H1 (cell line): Measurements from ENCODE around the gene USP6.
"Not testable (repeated sequence)": the region's sequence is repeated elsewhere in the genome, so short reads cannot be mapped to it uniquely, and the experiment has no call there.

Source experiments
- ASH2L ChIP-seq: fragments of 200-600, 300-600 bp; sonication (generic); IDR thresholded peaks from one replicate; pipeline ENCODE4 v1.7.1; 2017; ENCODE audit warnings: low read length
- CHD2 ChIP-seq: IDR thresholded peaks from 2 replicates; pipeline ENCODE4 v1.6.1; 2012; ENCODE audit warnings: low read length, improper control_type of control experiment
- CTCF ChIP-seq, 3 experiments: IDR thresholded peaks; 1 replicate in 2 of 3; 2 replicates in 1 of 3; pipeline versions ENCODE4 v1.5.1 to v1.6.1; 2011; ENCODE audit warnings: low read length in 3 of 3, mild to moderate bottlenecking in 3 of 3, inconsistent platforms in 2 of 3, low read depth in 1 of 3, moderate library complexity in 1 of 3; ENCODE audit not compliant: insufficient read depth in 1 of 3; ENCODE audit errors: control extremely low read depth in 1 of 3
- EP300 ChIP-seq, 2 experiments: IDR thresholded peaks; 1 replicate in 1 of 2; 2 replicates in 1 of 2; pipeline ENCODE4 v1.6.1; 2011 to 2012; ENCODE audit warnings: low read depth in 2 of 2, low read length in 2 of 2, mild to moderate bottlenecking in 2 of 2, borderline replicate concordance in 1 of 2, inconsistent platforms in 1 of 2, moderate library complexity in 1 of 2
- EZH2 ChIP-seq: fragments of 200-600 bp; sonication (generic); IDR thresholded peaks from 2 replicates; pipeline ENCODE4 v1.7.1; 2012; ENCODE audit warnings: low read depth, mild to moderate bottlenecking, moderate library complexity, low read length, inconsistent platforms; ENCODE audit not compliant: severe bottlenecking
- GABPA ChIP-seq: IDR thresholded peaks from 2 replicates; pipeline ENCODE4 v1.6.1; 2011; ENCODE audit warnings: mild to moderate bottlenecking, low read length, moderate library complexity, borderline replicate concordance; ENCODE audit not compliant: insufficient read depth
- HDAC6 ChIP-seq: IDR thresholded peaks from one replicate; pipeline ENCODE4 v1.7.1; 2012; ENCODE audit warnings: low read depth, mild to moderate bottlenecking, inconsistent platforms, low read length, moderate library complexity
- POLR2A ChIP-seq, 2 experiments: IDR thresholded peaks; 1 replicate in 1 of 2; 2 replicates in 1 of 2; pipeline ENCODE4 v1.6.1; 2011; ENCODE audit warnings: low read depth in 2 of 2, low read length in 2 of 2, mild to moderate bottlenecking in 2 of 2; ENCODE audit errors: control extremely low read depth in 1 of 2
- POLR2AphosphoS5 ChIP-seq: IDR thresholded peaks from 2 replicates; pipeline ENCODE4 v1.6.1; 2011; ENCODE audit warnings: low read depth, low read length
- SIN3A ChIP-seq, 2 experiments: IDR thresholded peaks in 1 of 2; conservative IDR thresholded peaks in 1 of 2; 2 replicates each; pipeline ENCODE4 v1.6.1; 2011 to 2012; ENCODE audit warnings: low read length in 2 of 2, improper control_type of control experiment in 1 of 2, low read depth in 1 of 2, mild to moderate bottlenecking in 1 of 2
- SP2 ChIP-seq: IDR thresholded peaks from 2 replicates; pipeline ENCODE4 v1.6.1; 2012; ENCODE audit warnings: mild to moderate bottlenecking, low read length, inconsistent platforms
- USF2 ChIP-seq: IDR thresholded peaks from 2 replicates; pipeline ENCODE4 v1.6.1; 2011; ENCODE audit warnings: low read length, improper control_type of control experiment
- TF ChIP-seq, protein P1 (sequence below): IDR thresholded peaks from 2 replicates; pipeline ENCODE4 v1.6.1; 2012; ENCODE audit warnings: low read length, inconsistent platforms
- TF ChIP-seq, protein P2 (sequence below): IDR thresholded peaks from 2 replicates; pipeline ENCODE4 v1.6.1; 2012; ENCODE audit warnings: inconsistent platforms

DNA sequence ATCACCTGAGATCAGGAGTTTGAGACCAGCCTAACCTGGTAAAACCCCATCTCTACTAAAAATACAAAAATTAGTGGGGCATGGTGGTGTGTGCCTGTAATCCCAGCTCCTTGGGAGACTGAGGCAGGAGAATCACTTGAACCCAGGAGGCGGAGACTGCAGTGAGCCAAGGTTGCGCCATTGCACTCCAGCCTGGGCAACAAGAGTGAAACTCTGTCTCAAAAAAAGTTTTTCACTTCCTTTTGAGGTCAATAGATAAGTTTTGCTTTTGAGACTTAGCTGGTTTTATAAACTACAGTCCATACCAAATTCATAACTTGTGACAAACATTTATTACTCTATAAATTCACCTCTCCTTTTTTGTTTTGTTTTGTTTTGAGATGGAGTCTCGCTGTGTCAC is 46.0 kb downstream of the USP6 start:
- TF ChIP-seq ASH2L; HDAC6; POLR2A (IDR thresholded peaks at IDR 0.05; ENCODE audit: control extremely low read depth in 1 of 2, low read depth in 2 of 2, low read length in 2 of 2); CTCF (IDR thresholded peaks at IDR 0.05; ENCODE audit: control extremely low read depth in 1 of 3, insufficient read depth in 1 of 3, low read depth in 1 of 3, low read length in 3 of 3); GABPA; EZH2; POLR2AphosphoS5; SP2; USF2; CHD2; EP300 (IDR thresholded peaks at IDR 0.05; ENCODE audit: borderline replicate concordance in 1 of 2, low read depth in 2 of 2, low read length in 2 of 2); SIN3A (conservative IDR thresholded peaks at IDR 0.05 in 1 of 2, IDR thresholded peaks at IDR 0.05 in 1 of 2; ENCODE audit: low read depth in 1 of 2, low read length in 2 of 2): not testable (repeated sequence)
- TF ChIP-seq, protein P1, sequence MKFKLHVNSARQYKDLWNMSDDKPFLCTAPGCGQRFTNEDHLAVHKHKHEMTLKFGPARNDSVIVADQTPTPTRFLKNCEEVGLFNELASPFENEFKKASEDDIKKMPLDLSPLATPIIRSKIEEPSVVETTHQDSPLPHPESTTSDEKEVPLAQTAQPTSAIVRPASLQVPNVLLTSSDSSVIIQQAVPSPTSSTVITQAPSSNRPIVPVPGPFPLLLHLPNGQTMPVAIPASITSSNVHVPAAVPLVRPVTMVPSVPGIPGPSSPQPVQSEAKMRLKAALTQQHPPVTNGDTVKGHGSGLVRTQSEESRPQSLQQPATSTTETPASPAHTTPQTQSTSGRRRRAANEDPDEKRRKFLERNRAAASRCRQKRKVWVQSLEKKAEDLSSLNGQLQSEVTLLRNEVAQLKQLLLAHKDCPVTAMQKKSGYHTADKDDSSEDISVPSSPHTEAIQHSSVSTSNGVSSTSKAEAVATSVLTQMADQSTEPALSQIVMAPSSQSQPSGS, result not testable (repeated sequence)
- TF ChIP-seq, protein P2, sequence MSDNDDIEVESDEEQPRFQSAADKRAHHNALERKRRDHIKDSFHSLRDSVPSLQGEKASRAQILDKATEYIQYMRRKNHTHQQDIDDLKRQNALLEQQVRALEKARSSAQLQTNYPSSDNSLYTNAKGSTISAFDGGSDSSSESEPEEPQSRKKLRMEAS, result not testable (repeated sequence)
